ENCODE measurements around the gene GPR146.

GRCh38 chr7:1022356-1022755 lies 22.0 kb upstream of the GPR146 start:
- TF ChIP-seq SP1 (IDR thresholded peaks at IDR 0.05; ENCODE audit: low read depth, low read length) (no peak), HDAC2 (IDR thresholded peaks at IDR 0.05; ENCODE audit: borderline replicate concordance in 1 of 2, low read depth in 2 of 2, low read length in 2 of 2) (no peak), CTCF (IDR thresholded peaks at IDR 0.05; ENCODE audit: control extremely low read depth in 1 of 3, insufficient read depth in 1 of 3, low read depth in 1 of 3, low read length in 3 of 3) (no peak), MAX (IDR thresholded peaks at IDR 0.05) (no peak), MAFK (IDR thresholded peaks at IDR 0.05; ENCODE audit: low read depth, low read length) (no peak), RAD21 (IDR thresholded peaks at IDR 0.05 in 1 of 2, conservative IDR thresholded peaks at IDR 0.05 in 1 of 2; ENCODE audit: low read depth in 2 of 2, low read length in 2 of 2) (no peak), BACH1 (IDR thresholded peaks at IDR 0.05; ENCODE audit: low read length) (no peak), RXRA (IDR thresholded peaks at IDR 0.05; ENCODE audit: insufficient read depth, low read depth, low read length) (no peak), POLR2A (IDR thresholded peaks at IDR 0.05; ENCODE audit: control extremely low read depth in 1 of 2, low read depth in 2 of 2, low read length in 2 of 2) (no peak), GTF2F1 (IDR thresholded peaks at IDR 0.05; ENCODE audit: borderline replicate concordance, low read depth, low read length) (no peak), RFX5 (IDR thresholded peaks at IDR 0.05; ENCODE audit: borderline replicate concordance, low read depth, low read length) (no peak)

Measured in H1 (cell line).